HG03045 (cell line): ENCODE data around the gene UBASH3A.

ENCODE experiments used
- ATAC-seq: cut with Tn5 transposase; IDR thresholded peaks from one replicate; pipeline ENCODE4 v1.9.1; 2021; ENCODE audit warnings: mild to moderate bottlenecking, moderate library complexity; ENCODE audit not compliant: unreplicated experiment

UBASH3A gene, protein sequence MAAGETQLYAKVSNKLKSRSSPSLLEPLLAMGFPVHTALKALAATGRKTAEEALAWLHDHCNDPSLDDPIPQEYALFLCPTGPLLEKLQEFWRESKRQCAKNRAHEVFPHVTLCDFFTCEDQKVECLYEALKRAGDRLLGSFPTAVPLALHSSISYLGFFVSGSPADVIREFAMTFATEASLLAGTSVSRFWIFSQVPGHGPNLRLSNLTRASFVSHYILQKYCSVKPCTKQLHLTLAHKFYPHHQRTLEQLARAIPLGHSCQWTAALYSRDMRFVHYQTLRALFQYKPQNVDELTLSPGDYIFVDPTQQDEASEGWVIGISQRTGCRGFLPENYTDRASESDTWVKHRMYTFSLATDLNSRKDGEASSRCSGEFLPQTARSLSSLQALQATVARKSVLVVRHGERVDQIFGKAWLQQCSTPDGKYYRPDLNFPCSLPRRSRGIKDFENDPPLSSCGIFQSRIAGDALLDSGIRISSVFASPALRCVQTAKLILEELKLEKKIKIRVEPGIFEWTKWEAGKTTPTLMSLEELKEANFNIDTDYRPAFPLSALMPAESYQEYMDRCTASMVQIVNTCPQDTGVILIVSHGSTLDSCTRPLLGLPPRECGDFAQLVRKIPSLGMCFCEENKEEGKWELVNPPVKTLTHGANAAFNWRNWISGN

DNA sequence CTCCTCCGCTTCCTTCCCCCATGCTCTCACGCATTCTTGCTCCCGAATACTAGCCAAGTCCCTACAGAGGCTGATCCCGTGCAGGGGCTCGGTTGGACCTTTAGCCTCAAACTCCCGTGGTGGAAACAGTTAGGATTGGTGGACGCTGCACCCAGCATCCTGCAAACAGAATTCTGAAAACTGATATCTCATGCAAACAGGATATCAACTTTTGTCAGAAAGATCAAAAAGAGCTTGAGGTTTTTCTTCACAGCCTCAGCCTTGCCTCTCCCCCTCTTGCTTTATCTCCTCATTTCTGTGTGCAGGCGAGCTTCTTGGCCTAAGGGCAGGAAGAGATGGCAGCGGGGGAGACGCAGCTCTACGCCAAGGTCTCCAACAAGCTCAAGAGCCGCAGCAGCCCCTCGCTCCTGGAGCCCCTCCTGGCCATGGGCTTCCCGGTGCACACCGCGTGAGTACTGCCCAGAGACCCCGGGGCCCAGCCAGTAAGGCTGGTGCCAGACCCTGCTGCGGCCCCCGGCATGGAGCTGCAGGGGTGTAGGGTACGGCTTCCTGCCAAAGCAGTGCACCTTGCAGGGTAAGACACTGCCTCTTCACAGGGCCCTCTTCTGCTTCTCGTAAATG is at the start of gene UBASH3A:
TSS of gene UBASH3A (plus strand) at position 292 of the 621 bp plus-strand sequence. CDS start at position 336, 44 bp downstream.
- no peak for ATAC-seq

DNA sequence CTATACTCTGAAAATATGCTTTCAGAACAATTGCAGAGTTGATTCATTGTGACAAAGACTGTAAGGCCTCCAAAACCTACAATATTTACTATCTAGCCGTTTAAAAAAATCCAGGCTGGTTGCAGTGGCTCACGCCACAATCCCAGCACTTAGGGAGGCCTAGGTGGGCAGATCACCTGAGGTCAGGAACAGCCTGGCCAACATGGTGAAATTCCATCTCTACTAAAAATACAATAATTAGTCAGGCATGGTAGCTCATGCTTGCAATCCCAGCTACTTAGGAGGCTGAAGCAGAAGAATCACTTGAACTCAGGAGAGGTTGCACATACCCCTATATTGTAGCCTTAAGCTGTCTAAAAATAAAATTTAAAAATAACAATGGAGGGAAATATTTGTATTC is 47.7 kb upstream of the UBASH3A start:
- ATAC-seq, result no peak

DNA sequence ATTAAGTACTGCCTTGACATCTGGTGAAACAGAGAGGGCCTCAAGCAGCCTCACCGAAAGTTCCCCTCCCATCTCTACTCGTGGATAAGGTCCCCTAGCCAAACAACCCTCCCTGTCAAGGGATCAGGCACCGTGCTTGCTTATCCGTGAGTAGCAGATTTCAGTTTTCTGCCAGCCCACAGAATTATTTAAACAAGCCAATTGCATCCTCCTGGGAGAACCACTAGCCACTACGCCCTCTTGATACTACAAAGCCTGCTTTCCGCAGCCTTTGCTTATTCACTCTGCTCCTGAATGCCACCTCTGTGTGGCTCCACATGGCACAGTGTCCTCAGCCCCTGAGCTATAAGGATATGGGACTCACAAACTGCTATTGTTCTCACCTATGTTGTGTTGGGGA is 47.1 kb upstream of the UBASH3A start:
- no peak for ATAC-seq

DNA sequence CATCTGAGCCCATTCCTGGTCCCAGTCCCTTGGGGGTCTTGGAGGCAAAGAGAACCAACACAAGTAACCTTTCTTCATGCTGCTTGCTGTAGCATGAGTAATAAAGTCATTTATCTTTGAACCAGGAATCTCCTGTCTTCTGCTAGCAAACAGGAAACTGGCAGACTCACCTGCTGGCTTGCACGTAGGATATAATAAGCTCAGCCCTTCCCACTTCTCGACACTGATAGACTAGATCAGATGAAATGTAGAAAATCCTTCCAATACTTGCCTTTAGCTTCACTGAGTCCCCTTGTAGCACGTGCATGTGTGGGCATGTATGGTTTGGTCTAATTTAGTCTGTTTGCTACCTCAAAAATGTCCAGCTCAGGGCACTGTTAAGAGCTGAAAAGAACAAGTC is 46.4 kb upstream of the UBASH3A start:
- ATAC-seq, result no peak

DNA sequence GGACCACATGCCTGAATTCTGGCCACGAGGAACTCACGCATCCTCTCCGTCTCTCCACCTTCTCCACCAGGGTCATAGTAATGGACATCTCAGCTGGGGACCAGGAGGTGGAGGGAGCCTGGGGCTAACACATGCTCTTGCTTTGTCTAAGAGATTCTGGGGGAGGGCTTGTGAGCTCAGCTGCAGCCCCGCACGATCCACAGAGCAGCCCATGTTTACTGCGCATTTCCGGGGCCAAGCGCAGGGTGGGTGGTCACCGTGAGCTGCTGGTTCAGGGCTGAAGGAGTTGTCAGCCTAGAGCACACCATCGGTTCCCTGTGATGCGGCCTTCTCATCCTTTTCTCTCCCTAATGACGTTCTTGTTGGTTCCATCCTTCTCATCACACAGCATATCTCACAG is 45.4 kb upstream of the UBASH3A start:
- ATAC-seq, result no peak

DNA sequence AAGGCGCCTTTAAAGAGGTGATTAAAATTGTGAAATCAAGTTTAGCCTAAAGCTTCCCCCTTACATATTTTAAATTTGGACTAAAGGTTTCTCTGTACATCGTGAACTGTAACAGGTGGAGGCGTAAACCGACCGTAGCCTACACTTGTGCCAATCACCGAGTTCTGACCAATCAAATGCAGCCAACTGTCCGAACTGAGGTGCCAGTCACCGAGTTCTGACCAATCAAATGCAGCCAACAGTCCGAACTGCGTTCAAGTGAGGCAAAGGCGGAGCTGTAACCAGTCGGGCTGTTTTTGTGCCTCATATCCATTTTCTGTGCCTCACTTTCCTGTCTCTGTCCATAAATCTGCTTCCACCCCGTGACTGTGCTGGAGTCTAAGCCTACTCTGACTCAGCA is 44.8 kb upstream of the UBASH3A start:
- no peak for ATAC-seq

DNA sequence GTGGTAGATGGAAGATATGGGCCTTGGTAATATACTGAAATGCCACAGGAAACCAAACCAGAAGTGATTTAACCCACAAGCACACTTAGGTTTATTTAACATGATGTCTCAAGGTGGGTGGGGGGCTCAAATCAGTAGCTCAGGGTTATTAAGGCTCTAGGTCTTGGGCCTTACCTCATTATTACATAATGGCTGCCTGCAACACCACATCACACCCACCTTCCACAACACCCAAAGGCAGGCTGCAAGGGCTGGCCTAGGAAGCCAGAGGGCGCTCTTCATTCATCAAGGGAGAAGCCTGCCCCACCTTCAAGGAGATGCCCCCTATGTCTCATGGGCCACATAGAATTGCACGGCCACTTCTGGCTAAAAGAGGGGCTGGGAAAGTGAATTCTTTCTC is 43.4 kb upstream of the UBASH3A start:
- ATAC-seq, result no peak

DNA sequence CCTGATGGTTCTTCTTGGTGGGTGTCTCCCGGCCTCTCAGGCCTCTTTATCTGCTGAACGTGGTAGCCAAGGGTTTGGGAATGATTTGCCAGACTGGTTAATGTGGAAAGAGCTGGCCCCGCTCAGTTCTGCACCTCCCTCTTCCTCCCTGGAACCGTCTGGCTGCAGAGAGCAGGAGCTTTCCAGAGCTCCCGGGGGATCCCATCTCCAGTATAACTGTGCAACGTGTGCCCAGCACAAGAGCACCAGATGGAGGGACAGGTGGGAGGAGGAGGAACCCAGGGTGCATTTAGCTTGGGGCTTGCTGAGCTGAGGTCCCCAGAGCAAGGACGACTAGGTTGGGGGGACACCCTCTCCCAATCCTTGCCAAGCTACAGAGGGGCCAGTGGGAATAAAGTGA is 42.4 kb upstream of the UBASH3A start:
- no peak for ATAC-seq

DNA sequence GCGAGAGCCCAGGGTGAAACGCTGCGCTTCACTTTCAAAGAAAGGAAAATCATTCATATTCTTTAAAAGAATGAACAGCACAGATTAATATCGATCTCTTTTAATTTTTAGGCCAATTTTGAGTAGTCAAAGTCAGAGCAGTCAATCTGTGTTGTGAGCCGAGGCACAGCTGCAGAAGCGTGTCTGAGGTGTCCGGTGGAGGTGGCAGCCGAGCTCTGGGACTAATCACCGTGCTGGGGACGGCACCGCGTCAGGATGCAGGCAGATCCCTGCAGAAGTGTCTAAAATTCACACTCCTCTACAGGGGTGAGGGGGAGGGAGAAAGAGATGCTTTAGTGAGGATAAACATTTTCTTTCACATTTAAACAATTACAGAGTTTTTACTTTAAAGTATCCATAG is 41.5 kb upstream of the UBASH3A start:
- ATAC-seq, result no peak

DNA sequence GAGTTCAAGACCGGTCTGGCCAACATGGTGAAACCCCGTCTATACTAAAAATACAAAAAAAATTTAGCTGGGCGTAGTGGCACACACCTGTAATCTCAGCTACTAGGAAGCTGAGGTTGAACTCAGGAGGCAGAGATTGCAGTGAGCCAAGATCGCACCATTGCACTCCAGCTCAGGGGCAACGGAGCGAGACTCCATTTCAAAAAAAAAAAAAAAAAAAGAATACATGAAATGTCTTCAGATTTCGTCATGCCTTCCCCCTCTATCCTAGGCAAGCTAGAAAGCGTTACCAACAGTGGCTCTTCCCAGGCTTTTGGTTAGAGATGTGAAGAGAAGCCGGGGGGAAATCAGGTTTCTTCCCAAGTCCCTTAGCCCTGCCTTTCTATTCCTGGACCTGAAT is 41.0 kb upstream of the UBASH3A start:
- ATAC-seq, result no peak

DNA sequence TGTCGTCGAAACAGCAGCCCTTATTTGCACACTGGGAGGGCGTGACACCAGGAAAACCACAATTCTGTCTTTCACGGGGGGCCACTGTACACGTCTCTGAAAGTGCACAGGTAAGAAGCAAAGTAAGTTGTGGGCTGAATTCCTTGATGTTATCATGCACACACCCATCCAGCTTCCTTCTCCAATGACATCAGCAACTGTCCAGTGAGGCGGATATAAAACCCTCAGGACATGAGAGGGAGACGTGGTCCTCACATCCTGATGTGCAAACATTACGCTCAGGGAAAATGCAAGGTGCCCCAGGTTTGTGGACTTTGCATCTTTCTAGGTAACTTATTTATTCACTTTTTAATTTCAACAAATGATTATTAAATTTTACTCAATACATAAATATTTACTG is 40.4 kb upstream of the UBASH3A start:
- no peak for ATAC-seq

DNA sequence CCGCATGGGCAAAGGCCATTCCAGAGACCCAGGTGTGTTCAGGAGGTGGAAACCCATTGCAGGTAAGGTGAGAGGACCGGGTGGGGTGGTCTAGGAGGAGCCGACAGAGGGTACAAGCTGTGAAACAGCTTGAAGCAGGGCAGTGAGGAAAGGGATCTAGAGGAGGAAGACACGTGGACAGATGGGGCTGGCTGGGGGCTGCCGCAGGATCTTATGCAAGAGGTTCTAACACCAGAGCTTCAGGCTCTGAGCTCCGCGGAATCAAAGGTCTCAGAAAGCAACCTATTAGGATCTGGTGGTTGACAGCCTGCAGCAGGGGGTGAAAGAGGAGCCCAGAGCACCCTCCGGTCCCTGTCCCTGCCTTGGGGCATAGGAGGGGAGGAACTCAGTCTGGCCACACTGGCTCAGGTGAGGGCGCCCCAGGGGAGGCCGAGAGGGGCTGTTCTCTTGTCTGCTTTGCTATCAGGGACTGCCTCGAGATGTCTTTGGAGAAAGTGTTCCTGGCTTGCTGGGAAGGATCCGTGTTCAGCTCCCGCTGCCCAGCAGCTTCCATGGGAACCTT is 39.3 kb upstream of the UBASH3A start:
- no peak for ATAC-seq

DNA sequence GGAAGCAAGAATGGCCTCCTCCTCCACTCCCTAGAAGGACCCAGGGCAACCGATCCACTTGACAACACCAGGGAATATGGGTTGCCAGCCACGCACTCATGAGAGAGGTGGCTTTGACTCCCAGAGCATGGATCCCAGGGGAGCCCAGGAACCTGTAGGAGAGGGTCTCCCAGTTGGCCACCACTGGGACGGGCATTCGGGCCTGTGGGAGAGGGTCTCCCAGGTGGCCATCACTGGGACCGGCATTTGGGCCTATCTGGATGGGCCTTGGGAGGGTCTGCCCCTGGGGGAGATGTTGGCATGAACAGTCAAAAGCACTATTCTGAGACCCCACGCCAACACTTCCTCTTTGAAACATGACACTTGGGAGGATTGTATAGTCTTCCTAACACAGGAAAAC is 37.9 kb upstream of the UBASH3A start:
- no peak for ATAC-seq

DNA sequence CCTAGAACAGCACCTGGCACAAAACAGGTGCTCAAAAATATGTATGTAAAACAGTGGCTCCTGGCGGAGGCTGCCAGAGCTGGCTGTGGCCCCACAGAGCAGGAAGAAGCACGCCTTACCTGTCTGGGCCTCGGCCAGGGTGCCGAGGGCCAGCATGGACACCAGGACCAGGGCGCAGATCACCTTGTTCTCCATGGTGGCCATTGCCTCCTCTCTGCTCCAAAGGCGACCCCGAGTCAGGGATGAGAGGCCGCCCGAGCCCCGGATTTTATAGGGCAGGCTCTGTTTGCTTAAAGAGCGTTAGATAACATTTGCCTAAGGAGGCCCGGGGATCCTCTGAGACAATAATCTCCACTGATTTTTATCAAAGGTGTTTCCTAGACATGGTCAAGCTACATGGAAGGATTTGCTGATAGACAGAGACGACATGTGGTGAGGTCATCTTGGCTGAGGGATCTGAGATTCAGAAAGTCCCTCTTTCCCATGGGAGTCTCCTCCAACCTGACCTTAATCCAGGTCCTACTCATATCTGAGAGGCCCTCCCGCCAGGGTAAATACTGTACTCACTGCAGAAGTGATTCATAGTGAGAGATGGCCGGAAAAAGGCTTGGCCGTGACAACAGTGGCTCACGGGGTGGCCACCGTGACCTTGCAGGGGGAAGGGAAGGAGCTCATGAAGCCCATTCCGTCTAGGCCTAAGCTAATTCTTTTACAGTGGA is 37.3 kb upstream of the UBASH3A start, which contains the start of gene TFF1:
TSS of gene TFF1 (minus strand) at position 244 of the 719 bp plus-strand sequence. CDS start at position 204, 40 bp downstream.
- ATAC-seq, result no peak

DNA sequence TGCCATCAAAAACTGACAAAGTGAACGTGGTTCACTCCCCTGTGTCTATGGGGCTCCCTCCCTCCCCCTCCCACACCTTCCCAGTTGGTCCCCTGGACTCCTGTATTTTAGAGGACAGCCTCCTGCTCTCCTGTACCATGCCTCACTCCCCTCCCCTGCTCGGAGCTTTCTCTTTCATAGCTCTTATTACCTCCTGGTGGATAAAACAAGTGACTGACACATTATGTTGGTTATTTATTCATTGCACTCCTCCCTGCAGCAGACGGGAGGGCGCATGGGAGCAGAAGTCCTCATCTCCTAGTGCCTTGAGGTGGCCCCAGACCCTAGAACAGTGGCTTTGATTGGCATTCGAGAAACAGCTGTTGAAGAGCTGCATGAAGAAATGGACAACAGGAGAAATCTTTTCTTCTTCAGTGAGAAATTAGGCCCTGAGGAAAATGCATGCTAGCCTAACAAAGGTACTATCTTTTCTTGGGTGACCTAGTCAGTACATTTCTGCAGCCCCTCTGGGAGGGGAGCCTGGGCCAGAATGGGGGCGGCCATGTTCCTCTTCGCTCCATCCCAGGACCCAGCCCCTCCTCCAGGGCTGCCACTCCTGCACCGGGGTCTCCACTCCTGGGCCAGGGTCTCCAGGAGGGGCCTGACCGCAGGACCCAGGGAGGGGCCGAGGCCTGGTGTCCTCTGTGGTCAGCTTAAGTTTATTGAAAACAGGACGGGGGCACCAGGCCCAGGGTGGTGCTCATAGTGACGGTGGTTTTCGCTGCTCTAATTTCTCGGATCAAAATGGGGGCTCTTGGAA is 36.1 kb upstream of the UBASH3A start:
- ATAC-seq, result no peak

DNA sequence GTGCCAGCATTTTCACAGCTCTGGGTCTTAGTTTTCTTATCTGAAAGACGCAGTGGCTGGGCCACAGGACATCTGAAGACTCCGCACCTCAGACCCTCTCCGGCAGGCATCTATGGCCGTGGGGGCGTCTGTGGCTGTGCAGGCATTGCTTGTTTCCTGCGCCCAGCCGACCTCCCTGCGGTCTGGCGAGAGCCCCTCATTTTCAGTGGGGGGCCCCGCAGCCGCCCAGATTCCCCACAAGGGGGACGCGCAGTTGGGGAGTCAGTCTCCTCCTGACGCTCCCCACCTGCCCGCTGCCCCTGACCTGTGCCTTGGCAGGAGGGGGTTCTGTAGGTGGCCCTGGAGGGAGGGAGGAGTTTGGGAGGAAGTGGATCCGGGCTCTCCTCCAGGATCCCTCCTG is 33.9 kb upstream of the UBASH3A start:
- no peak for ATAC-seq

DNA sequence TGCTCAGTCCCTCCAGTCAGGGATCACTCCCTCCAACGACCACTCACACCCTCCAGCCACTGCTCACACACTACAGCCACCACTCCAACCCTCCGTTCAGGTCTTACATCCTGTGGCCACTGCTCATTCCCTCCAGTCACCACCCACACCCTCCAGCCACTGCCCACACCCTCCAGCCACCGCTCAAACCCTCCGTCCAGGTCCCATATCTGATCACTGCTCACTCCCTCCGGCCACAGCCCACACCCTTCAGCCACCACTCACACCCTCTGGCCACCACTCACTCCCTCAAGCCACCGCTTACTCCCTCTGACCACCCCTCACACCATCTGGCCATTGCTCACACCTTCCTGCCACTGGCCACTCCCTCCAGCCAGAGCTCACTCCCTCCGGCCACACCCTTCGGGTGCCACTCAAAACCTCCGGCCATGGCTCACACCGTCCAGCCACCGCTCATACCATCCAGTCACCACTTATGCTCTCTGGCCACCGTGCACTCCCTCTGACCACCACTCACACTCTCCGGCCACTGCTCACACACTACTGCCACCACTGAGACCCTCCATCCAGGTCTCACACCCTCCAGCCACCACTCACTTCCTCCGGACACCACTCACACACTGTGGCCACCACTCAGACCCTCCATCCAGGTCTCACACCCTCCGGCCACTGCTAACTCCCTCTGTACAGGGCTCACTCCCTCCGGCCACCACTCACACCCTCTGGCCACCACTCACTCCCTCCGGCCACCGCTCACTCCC is 32.6 kb upstream of the UBASH3A start:
- no peak for ATAC-seq

DNA sequence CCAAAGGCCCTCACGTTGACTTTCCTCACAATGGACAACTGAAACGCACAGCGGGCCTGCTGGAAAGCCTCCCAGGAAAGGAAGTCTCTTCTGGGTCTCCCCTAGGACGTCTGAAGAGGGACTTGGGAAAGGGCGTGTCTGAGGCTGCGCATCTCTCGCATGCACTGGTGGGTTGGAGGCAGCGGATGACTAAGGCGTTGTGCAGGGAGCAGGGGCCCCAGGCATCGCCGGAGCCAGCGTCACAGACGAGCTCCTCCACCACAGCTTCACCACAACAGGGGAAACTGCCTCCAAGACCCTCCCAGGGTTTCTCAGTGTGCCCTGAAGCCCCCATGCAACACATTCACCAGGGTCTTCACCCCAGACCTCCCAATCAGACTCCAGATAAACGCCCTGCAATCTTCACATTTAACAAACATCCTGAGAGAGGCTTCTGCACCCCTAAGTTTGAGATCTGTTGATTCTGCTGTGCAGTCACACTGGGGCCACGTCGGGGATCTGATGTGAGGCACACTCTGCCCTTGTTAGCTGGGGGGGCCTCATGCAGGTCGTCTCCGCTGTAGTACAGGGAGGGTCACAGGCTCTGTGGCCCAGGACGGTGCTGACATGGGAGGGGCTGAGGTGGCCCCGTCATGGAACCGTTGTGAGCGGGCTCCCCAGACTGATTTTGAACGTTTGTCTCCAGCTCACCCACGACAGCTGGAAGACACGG is 30.4 kb upstream of the UBASH3A start:
- ATAC-seq, result no peak
